ENCODE measurements around the gene TMEM119.

The TMEM119 gene

DNA sequence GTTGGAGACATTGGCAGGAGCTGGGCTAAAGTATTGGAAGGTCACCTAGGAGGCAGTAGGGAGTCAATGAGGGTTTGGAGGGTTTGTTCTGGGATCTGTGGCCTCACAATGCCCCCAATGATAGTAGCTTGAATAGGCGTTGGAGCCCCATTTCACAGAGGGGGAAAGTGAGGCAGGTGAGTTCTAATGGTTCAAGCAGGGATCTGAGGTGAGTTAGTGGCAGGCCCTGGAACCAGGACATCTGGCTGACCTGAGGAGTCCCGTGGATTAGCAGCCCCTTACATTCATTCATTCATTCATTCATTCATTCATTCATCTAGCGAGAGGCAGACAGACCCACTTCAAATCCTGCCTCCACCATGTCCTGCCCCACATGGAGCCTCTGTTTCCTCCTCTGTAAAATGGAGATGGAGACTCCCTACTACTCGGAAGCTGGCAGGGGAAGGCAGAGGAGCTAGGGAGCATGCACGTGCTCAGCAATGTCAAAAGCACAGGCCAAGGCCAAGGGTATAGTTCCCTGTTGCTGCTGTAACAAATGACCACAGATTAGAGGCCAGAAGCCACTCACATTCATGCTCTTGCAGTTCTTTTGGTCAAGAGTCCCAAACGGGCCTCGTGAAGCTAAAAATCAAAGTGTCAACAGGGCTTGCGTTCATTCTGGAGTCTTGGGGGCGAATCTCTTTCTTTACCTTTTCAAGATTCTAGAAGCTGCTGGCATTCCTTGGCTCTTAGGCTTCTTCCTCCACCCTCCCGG, 2.2 kb upstream of the TMEM119 start:
- Histone ChIP-seq H3K9me3 (ENCODE audit: severe bottlenecking) (no peaks in the 10 kb centered on the region), H3K27ac (ENCODE audit: poor library complexity, severe bottlenecking) (no peak overlapping the region), H3K4me3 (ENCODE audit: severe bottlenecking) (no peak overlapping the region), H3K36me3 (ENCODE audit: low read depth) (no peaks in the 10 kb centered on the region), H3K27me3 (ENCODE audit: insufficient read depth, poor library complexity, severe bottlenecking) (no peaks in the 10 kb centered on the region), H3K4me1 (ENCODE audit: insufficient read depth, poor library complexity, severe bottlenecking) (no peaks in the 10 kb centered on the region)
- DNase-seq (ENCODE audit: low spot score) (no peak), ATAC-seq (ENCODE audit: low read depth) (no peak)
- TF ChIP-seq, protein P1, sequence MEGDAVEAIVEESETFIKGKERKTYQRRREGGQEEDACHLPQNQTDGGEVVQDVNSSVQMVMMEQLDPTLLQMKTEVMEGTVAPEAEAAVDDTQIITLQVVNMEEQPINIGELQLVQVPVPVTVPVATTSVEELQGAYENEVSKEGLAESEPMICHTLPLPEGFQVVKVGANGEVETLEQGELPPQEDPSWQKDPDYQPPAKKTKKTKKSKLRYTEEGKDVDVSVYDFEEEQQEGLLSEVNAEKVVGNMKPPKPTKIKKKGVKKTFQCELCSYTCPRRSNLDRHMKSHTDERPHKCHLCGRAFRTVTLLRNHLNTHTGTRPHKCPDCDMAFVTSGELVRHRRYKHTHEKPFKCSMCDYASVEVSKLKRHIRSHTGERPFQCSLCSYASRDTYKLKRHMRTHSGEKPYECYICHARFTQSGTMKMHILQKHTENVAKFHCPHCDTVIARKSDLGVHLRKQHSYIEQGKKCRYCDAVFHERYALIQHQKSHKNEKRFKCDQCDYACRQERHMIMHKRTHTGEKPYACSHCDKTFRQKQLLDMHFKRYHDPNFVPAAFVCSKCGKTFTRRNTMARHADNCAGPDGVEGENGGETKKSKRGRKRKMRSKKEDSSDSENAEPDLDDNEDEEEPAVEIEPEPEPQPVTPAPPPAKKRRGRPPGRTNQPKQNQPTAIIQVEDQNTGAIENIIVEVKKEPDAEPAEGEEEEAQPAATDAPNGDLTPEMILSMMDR (IDR thresholded peaks at IDR 0.05; ENCODE audit: poor library complexity, severe bottlenecking), result no peak

DNA sequence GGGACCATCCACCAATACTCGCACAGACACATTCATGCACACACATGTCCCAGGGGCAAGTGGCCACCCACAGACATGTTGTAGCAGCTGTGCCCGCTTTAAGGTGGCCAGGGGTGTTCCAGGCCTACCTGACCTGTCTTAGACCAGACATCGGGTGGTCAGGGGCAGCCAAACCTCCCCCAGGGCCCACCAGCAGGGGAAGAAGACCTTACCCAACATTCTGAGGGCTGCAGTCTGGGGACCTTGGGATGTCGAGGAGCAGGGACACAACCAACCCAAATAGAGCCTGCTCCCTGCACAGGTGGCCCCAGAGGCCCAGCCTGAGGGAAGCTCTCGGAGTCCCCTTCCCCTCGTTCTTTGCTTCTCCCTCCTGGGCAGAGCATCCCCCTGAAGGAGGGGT, 1.7 kb upstream of the TMEM119 start:
- Histone ChIP-seq H3K27ac (ENCODE audit: poor library complexity, severe bottlenecking) (no peak overlapping the region), H3K4me3 (ENCODE audit: severe bottlenecking) (no peak overlapping the region), H3K36me3 (ENCODE audit: low read depth) (no peaks in the 10 kb centered on the region), H3K27me3 (ENCODE audit: insufficient read depth, poor library complexity, severe bottlenecking) (no peaks in the 10 kb centered on the region), H3K4me1 (ENCODE audit: insufficient read depth, poor library complexity, severe bottlenecking) (no peaks in the 10 kb centered on the region), H3K9me3 (ENCODE audit: severe bottlenecking) (no peaks in the 10 kb centered on the region)
- TF ChIP-seq, protein P1 (IDR thresholded peaks at IDR 0.05; ENCODE audit: poor library complexity, severe bottlenecking), result no peak
- ATAC-seq (ENCODE audit: low read depth) (no peak), DNase-seq (ENCODE audit: low spot score) (no peak)

DNA sequence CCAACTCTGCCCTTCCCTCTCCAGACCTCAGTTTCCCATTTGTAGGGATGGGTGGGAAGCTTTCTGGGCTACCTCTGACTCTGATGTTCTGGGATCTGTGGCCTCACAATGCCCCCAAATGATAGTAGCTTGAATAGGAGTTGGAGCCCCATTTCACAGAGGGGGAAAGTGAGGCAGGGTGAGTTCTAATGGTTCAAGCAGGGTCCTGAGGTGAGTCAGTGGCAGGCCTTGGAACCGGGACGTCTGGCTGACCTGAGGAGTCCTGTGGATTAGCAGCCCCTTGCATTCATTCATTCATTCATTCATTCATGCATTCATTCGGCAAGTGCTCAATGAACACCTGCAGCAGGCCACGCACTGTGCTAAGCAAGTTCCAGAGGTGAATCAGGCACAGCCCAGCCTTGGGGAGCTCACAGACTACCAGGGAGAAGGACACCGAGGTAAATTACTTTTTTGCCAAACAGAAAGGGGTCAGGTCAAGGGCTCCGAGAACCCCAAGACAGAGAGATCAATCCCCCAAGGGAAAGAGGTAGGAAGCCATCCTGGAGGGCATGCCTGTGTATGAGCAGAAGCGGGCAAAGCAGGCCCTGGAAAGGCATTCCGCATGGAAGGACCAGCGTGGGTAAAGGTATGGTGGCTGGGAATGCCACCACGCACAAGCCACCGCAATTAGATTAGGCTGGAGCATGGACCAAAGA, 818 bp upstream of the TMEM119 start:
- no peak overlapping the region for H3K4me3 ChIP-seq (ENCODE audit: severe bottlenecking)
- TF ChIP-seq, protein P1 (IDR thresholded peaks at IDR 0.05; ENCODE audit: poor library complexity, severe bottlenecking), result no peak
- H3K27me3 ChIP-seq (ENCODE audit: insufficient read depth, poor library complexity, severe bottlenecking), result no peaks in the 10 kb centered on the region
- no peak overlapping the region for H3K27ac ChIP-seq (ENCODE audit: poor library complexity, severe bottlenecking)
- no peaks in the 10 kb centered on the region for H3K9me3 ChIP-seq (ENCODE audit: severe bottlenecking)
- H3K4me1 ChIP-seq (ENCODE audit: insufficient read depth, poor library complexity, severe bottlenecking), result no peaks in the 10 kb centered on the region
- ATAC-seq (ENCODE audit: low read depth) (no peak), DNase-seq (ENCODE audit: low spot score) (no peak)
- no peaks in the 10 kb centered on the region for H3K36me3 ChIP-seq (ENCODE audit: low read depth)

DNA sequence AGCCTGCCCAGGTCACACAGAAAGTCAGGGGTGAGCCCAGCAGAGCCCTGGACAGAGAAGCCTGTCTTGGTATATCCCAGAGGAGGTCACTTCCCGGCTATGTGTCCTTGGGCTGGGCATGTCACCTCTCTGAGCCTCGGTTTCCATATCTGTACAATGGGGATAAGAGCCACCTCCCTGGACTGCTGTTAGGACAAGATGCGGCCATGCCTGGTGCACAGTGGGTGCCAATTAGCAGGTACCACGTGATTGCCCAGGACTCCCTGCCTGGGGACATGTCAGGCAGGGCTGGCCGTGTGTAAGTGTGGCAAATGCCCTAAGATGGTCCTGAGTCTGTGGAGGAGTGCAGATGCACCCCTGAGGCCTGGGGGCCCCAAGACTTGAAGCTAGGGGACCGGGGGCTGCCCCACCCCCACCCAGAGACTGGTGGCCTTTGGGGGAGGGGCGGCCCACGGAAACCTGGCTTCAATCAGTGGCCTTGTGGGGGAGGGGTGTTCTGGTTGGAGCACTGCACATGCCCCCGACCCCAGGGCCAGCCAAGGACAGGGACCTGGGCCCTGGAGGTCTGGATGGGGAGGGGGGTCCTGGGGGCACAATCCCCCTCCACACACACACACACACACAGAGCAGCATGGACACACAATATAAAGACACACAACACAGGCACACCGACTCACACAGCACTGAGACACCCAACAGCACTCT, 878 bp downstream of the TMEM119 start:
- no peaks in the 10 kb centered on the region for H3K36me3 ChIP-seq (ENCODE audit: low read depth)
- H3K4me3 ChIP-seq (ENCODE audit: severe bottlenecking), result no peak overlapping the region
- H3K27ac ChIP-seq (ENCODE audit: poor library complexity, severe bottlenecking), result no peak overlapping the region
- H3K9me3 ChIP-seq (ENCODE audit: severe bottlenecking), result no peaks in the 10 kb centered on the region
- TF ChIP-seq, protein P1 (IDR thresholded peaks at IDR 0.05; ENCODE audit: poor library complexity, severe bottlenecking), result no peak
- no peak for ATAC-seq (ENCODE audit: low read depth)
- no peaks in the 10 kb centered on the region for H3K4me1 ChIP-seq (ENCODE audit: insufficient read depth, poor library complexity, severe bottlenecking)
- DNase-seq (ENCODE audit: low spot score), result no peak
- no peaks in the 10 kb centered on the region for H3K27me3 ChIP-seq (ENCODE audit: insufficient read depth, poor library complexity, severe bottlenecking)
